ENCODE data around the gene CYP2J2.
"Not testable (repeated sequence)": the region's sequence is repeated elsewhere in the genome, so short reads cannot be mapped to it uniquely, and the experiment has no call there.

Gene CYP2J2

DNA sequence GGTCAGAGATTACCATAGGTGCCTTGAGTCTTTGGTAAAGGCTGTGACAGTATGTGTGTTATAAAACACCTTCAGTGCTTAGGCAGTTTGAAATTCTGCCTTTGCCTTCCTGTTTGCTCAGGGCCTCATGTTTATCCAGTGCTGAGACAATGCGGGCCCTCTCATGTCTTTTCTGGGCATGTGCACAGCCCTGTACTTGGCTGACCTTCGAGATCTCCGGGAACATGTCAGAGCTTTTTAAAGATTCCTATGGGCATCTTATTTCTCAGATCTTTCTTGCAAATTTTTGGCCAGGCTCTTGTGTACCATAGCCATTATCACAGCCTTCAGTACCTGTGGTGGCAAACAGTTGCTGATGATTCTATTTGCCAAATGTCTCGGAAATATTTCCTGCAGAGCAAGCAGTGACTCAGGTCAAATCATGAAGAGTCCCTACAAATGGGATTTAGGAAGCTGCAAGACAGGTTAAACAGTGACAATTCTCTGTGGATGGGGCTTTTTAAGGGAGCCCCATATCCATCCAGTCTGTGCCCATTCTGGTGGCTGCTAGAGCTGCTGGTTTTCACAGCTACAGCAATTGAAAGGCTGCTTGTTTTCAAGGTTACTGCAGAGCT, 69.7 kb downstream of the CYP2J2 start:
- DNase-seq, result no peak

DNA sequence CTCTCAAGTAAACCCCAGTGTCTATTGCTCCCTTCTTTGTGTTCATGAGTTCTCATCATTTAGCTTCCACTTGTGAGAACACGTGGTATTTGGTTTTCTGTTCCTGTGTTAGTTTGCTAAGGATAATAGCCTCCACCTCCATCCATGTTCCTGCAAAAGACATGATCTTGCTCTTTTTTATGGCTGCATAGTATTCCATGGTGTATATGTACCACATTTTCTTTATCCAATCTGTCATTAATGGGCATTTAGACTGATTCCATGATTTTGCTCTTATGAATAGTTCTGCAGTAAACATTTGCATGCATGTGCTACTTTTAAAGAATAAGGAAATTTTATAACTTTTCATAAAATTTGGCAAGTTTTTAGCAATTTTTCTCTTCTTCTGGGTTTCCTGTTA, 71.3 kb downstream of the CYP2J2 start:
- DNase-seq, result not testable (repeated sequence)

DNA sequence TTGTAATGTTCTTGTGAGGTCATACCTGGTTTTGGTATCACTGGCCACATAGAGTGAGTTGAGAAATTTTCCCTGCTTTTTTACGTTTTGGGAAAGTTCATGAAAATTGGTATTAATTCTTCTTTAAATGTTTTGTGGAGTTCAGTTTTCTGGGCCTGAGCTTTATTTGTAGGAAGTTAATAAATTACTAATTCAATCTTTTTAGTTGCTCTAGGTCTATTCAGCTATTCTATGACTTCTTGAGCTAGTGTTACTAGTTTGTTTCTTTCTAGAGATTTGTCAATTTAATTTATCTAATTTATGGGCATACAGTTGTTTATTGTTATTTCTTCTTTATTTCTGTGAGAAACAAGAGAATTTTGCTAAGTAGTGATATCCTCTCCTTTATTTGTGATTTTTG, 74.5 kb downstream of the CYP2J2 start:
- DNase-seq, result no peak

DNA sequence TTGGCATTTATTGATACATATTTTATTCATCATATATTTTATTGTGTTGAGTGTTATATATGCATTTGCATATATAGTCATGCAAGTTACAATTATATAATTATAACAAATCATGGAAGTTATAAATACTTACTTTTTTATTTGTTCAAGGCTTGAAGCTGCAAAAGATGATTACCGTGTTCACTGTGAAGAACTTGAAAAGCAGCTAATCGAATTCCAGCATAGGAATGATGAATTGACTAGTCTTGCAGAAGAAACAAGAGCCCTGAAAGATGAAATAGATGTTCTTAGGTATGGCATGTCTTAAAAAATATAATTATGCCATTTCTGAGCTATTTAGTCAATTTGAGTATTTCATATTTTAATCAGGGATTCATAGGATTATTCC, 79.7 kb downstream of the CYP2J2 start:
- DNase-seq, result no peak

DNA sequence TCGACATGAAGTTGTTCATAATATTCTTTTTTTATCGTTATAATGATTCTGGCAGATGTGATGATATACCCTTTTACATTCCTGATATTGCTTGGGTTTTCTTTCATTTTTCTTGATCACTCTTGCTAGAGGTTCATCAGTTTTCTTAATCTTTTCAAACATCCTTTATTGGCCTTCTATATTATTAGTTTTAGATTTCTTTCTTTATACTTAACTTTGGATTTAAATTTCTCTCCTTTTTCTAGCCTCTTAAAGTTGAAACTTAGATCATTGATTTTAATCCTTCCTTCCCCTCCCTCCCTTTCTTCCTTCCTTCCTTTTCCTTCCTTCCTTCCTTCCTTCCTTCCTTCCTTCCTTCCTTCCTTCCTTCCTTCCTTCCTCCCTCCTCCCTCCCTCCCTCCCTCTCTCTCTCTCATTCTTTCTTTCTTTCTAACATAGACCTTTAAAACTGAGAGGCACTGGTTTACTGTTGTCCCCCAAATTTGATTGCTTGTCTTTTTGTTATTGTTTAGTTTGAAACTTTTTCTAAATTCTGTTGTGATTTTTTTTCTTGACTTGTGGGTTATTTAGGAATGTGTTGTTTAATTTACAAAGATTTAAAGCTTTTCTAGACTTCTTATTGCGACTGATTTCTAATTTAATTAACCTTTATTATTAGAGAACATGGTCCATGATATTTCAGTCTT, 80.2 kb downstream of the CYP2J2 start:
- DNase-seq, result no peak

DNA sequence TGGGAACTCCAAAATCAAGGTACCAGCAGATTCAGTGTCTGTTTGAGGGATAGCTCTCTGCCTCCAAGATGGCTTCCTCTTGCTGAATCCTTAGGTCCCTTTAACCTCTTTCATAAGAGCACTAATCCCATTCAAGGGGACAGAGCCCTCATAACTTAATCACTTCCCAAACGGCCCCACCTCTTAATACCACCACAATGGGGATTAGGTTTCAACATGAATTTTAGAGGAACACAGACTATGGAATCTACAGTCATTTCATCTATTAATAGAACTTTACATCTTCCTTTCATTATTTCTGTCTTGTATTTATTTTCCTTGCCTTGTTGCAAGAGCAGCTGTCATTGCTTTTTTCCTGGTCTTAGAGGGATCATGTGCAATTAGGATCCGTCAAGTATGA, 81.5 kb downstream of the CYP2J2 start:
- DNase-seq, result no peak
